HEK293 (cell line): Measurements from ENCODE around the gene TBC1D8.

Source experiments
- CTCF ChIA-PET: fragments of 350-600 bp; formaldehyde crosslinking; extraction: SDS; loops from one replicate; lab custom pipeline; 2021; ENCODE audit warnings: antibody characterized with exemption; lab: Yijun Ruan, JAX
- POLR2A ChIA-PET: fragments of 300-600 bp; formaldehyde crosslinking; extraction: SDS; loops from one replicate; lab custom pipeline; 2020; ENCODE audit warnings: antibody characterized with exemption, inconsistent platforms; lab: Yijun Ruan, JAX
- H3K27ac ChIP-seq: fragments of 200-500 bp; sonication (Bioruptor generic); 2 replicates; pipeline ENCODE4 v1.5.1; 2014; ENCODE audit warnings: low read depth, low read length, control low read depth, inconsistent platforms; ENCODE audit errors: extremely low read depth
- H3K36me3 ChIP-seq, 2 experiments: fragments of 200-500 bp in 1 of 2; sonication (Bioruptor generic) in 1 of 2; 1 replicate in 1 of 2; 2 replicates in 1 of 2; pipeline ENCODE4 v1.5.1; 2014 to 2017; ENCODE audit warnings: inconsistent platforms in 2 of 2, low read length in 2 of 2; ENCODE audit not compliant: control insufficient read depth in 2 of 2, insufficient read depth in 1 of 2
- H3K4me1 ChIP-seq: fragments of 200-500 bp; sonication (Bioruptor generic); 2 replicates; pipeline ENCODE4 v1.5.1; 2014; ENCODE audit warnings: mild to moderate bottlenecking, low read length, inconsistent platforms; ENCODE audit not compliant: control insufficient read depth, insufficient read depth
- H3K4me3 ChIP-seq: 2 replicates; pipeline ENCODE4 v1.5.1; 2011; ENCODE audit warnings: low read depth, mild to moderate bottlenecking, control low read depth, low read length, moderate library complexity
- H3K9me3 ChIP-seq: fragments of 200-500 bp; sonication (Bioruptor generic); 2 replicates; pipeline ENCODE4 v1.5.1; 2014; ENCODE audit warnings: low read depth, low read length, inconsistent platforms; ENCODE audit not compliant: control insufficient read depth, insufficient read depth
- HOXA7 ChIP-seq: sonication (generic); formaldehyde crosslinking; IDR thresholded peaks from 2 replicates; pipeline ENCODE4 v1.8.1; 2022; ENCODE audit warnings: missing genetic modification reagents, borderline replicate concordance
- KLF16 ChIP-seq: fragments of 450-650 bp; formaldehyde crosslinking; IDR thresholded peaks from 2 replicates; pipeline ENCODE4 v1.5.1; 2017; ENCODE audit warnings: missing biosample characterization, missing genetic modification characterization
- KLF8 ChIP-seq: fragments of 450-650 bp; formaldehyde crosslinking; IDR thresholded peaks from 2 replicates; pipeline ENCODE4 v1.5.1; 2016; ENCODE audit warnings: missing biosample characterization, missing genetic modification characterization
- KLF9 ChIP-seq: fragments of 450-650 bp; formaldehyde crosslinking; IDR thresholded peaks from 2 replicates; pipeline ENCODE4 v1.5.1; 2016; ENCODE audit warnings: missing biosample characterization, missing genetic modification characterization, low read depth
- OVOL3 ChIP-seq: fragments of 450-650 bp; formaldehyde crosslinking; IDR thresholded peaks from 2 replicates; pipeline ENCODE4 v1.5.1; 2016; ENCODE audit warnings: missing biosample characterization, missing genetic modification characterization
- SP7 ChIP-seq: fragments of 450-650 bp; formaldehyde crosslinking; IDR thresholded peaks from 2 replicates; pipeline ENCODE4 v1.5.1; 2016; ENCODE audit warnings: missing biosample characterization, missing genetic modification characterization
- ZBTB21 ChIP-seq: fragments of 450-650 bp; formaldehyde crosslinking; IDR thresholded peaks from 2 replicates; pipeline ENCODE4 v1.5.1; 2017; ENCODE audit warnings: missing biosample characterization, missing genetic modification characterization
- ZNF423 ChIP-seq: fragments of 450-650 bp; formaldehyde crosslinking; IDR thresholded peaks from 2 replicates; pipeline ENCODE4 v1.5.1; 2016; ENCODE audit warnings: missing biosample characterization, missing genetic modification characterization
- ZNF473 ChIP-seq: fragments of 450-650 bp; formaldehyde crosslinking; IDR thresholded peaks from 2 replicates; pipeline ENCODE4 v1.5.1; 2017; ENCODE audit warnings: missing biosample characterization, missing genetic modification characterization
- ZNF776 ChIP-seq: fragments of 450-650 bp; formaldehyde crosslinking; IDR thresholded peaks from 2 replicates; pipeline ENCODE4 v1.5.0; 2017; ENCODE audit warnings: missing biosample characterization, missing genetic modification characterization, borderline replicate concordance
- ZXDB ChIP-seq: fragments of 450-650 bp; formaldehyde crosslinking; IDR thresholded peaks from 2 replicates; pipeline ENCODE4 v1.5.1; 2016; ENCODE audit warnings: missing biosample characterization, missing genetic modification characterization
- TF ChIP-seq, protein P1 (sequence below): sonication (generic); formaldehyde crosslinking; IDR thresholded peaks from 2 replicates; pipeline ENCODE4 v1.8.1; 2022; ENCODE audit warnings: mild to moderate bottlenecking, moderate library complexity, missing genetic modification reagents
- TF ChIP-seq, protein P2 (sequence below): fragments of 450-650 bp; formaldehyde crosslinking; IDR thresholded peaks from 2 replicates; pipeline ENCODE4 v1.5.1; 2016; ENCODE audit warnings: missing biosample characterization, missing genetic modification characterization, borderline replicate concordance
- TF ChIP-seq, protein P3 (sequence below): fragments of 450-650 bp; formaldehyde crosslinking; IDR thresholded peaks from 2 replicates; pipeline ENCODE4 v1.5.1; 2016; ENCODE audit warnings: missing biosample characterization, missing genetic modification characterization
- TF ChIP-seq, protein P4 (sequence below): fragments of 450-650 bp; formaldehyde crosslinking; IDR thresholded peaks from 2 replicates; pipeline ENCODE4 v1.5.1; 2016; ENCODE audit warnings: missing biosample characterization, missing genetic modification characterization
- TF ChIP-seq, protein P5 (sequence below): fragments of 450-650 bp; formaldehyde crosslinking; IDR thresholded peaks from 2 replicates; pipeline ENCODE4 v1.5.1; 2016; ENCODE audit warnings: missing biosample characterization, missing genetic modification characterization

Gene TBC1D8

DNA sequence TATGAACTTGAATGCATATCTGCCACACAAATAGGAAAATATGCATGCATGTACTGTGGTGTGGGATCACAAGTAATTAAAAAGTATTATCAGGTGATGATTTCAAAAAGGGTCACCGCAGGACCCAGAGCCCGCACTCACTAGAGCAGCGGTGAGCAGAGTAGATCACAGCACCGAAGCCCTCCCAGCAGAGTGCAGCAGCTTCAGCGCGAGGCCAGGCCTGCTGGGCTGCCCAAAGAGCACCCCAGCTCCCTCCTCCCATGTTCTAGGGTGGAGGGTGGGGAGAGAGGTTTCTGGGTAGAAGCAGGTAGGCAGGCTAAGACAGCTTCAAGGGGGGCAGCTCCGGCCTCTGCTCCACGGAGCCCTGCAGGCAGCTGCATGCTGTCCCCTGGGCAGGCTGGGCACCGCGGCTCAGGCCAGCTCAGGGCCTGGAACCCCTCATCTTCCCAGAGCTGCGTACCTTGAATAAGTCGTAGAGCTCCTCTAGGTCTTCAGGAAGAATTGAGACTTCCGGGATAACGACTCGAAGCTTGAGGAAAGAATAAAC, 124.2 kb downstream of the TBC1D8 start:
- H3K9me3 ChIP-seq: no peaks in the 10 kb centered on the region
- no peaks in the 10 kb centered on the region for H3K4me1 ChIP-seq
- CTCF ChIA-PET: interaction anchor here (2.0 to 2.4 kb wide), 2 partner anchors 10 to 14 kb away, joined by 6 to 9 read pairs; no protein-coding TSS in a partner anchor
- H3K4me3 ChIP-seq: no peak overlapping the region
- H3K36me3 ChIP-seq: peaks cover 3 to 42% of the 10 kb centered on the region in 2 experiments; a peak in 2 of 3 replicates
- POLR2A ChIA-PET: no interaction called here
- no peak overlapping the region for H3K27ac ChIP-seq
- TF ChIP-seq, protein P1, sequence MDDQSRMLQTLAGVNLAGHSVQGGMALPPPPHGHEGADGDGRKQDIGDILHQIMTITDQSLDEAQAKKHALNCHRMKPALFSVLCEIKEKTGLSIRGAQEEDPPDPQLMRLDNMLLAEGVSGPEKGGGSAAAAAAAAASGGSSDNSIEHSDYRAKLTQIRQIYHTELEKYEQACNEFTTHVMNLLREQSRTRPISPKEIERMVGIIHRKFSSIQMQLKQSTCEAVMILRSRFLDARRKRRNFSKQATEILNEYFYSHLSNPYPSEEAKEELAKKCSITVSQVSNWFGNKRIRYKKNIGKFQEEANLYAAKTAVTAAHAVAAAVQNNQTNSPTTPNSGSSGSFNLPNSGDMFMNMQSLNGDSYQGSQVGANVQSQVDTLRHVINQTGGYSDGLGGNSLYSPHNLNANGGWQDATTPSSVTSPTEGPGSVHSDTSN (CRISPR knock-in tag): no peak
- TF ChIP-seq OVOL3: no peak
- TF ChIP-seq, protein P2, sequence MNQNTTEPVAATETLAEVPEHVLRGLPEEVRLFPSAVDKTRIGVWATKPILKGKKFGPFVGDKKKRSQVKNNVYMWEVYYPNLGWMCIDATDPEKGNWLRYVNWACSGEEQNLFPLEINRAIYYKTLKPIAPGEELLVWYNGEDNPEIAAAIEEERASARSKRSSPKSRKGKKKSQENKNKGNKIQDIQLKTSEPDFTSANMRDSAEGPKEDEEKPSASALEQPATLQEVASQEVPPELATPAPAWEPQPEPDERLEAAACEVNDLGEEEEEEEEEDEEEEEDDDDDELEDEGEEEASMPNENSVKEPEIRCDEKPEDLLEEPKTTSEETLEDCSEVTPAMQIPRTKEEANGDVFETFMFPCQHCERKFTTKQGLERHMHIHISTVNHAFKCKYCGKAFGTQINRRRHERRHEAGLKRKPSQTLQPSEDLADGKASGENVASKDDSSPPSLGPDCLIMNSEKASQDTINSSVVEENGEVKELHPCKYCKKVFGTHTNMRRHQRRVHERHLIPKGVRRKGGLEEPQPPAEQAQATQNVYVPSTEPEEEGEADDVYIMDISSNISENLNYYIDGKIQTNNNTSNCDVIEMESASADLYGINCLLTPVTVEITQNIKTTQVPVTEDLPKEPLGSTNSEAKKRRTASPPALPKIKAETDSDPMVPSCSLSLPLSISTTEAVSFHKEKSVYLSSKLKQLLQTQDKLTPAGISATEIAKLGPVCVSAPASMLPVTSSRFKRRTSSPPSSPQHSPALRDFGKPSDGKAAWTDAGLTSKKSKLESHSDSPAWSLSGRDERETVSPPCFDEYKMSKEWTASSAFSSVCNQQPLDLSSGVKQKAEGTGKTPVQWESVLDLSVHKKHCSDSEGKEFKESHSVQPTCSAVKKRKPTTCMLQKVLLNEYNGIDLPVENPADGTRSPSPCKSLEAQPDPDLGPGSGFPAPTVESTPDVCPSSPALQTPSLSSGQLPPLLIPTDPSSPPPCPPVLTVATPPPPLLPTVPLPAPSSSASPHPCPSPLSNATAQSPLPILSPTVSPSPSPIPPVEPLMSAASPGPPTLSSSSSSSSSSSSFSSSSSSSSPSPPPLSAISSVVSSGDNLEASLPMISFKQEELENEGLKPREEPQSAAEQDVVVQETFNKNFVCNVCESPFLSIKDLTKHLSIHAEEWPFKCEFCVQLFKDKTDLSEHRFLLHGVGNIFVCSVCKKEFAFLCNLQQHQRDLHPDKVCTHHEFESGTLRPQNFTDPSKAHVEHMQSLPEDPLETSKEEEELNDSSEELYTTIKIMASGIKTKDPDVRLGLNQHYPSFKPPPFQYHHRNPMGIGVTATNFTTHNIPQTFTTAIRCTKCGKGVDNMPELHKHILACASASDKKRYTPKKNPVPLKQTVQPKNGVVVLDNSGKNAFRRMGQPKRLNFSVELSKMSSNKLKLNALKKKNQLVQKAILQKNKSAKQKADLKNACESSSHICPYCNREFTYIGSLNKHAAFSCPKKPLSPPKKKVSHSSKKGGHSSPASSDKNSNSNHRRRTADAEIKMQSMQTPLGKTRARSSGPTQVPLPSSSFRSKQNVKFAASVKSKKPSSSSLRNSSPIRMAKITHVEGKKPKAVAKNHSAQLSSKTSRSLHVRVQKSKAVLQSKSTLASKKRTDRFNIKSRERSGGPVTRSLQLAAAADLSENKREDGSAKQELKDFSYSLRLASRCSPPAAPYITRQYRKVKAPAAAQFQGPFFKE: no peak
- TF ChIP-seq ZBTB21: no peak
- no peak for TF ChIP-seq ZXDB (tag by site-specific recombination)
- TF ChIP-seq, protein P3, sequence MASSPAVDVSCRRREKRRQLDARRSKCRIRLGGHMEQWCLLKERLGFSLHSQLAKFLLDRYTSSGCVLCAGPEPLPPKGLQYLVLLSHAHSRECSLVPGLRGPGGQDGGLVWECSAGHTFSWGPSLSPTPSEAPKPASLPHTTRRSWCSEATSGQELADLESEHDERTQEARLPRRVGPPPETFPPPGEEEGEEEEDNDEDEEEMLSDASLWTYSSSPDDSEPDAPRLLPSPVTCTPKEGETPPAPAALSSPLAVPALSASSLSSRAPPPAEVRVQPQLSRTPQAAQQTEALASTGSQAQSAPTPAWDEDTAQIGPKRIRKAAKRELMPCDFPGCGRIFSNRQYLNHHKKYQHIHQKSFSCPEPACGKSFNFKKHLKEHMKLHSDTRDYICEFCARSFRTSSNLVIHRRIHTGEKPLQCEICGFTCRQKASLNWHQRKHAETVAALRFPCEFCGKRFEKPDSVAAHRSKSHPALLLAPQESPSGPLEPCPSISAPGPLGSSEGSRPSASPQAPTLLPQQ: no peak
- TF ChIP-seq KLF16 (tag by site-specific recombination): no peak
- TF ChIP-seq ZNF776 (tag by site-specific recombination): no peak
- no peak for TF ChIP-seq KLF8 (tag by site-specific recombination)
- no peak for TF ChIP-seq HOXA7 (CRISPR knock-in tag)
- no peak for TF ChIP-seq SP7 (tag by site-specific recombination)
- TF ChIP-seq, protein P4, sequence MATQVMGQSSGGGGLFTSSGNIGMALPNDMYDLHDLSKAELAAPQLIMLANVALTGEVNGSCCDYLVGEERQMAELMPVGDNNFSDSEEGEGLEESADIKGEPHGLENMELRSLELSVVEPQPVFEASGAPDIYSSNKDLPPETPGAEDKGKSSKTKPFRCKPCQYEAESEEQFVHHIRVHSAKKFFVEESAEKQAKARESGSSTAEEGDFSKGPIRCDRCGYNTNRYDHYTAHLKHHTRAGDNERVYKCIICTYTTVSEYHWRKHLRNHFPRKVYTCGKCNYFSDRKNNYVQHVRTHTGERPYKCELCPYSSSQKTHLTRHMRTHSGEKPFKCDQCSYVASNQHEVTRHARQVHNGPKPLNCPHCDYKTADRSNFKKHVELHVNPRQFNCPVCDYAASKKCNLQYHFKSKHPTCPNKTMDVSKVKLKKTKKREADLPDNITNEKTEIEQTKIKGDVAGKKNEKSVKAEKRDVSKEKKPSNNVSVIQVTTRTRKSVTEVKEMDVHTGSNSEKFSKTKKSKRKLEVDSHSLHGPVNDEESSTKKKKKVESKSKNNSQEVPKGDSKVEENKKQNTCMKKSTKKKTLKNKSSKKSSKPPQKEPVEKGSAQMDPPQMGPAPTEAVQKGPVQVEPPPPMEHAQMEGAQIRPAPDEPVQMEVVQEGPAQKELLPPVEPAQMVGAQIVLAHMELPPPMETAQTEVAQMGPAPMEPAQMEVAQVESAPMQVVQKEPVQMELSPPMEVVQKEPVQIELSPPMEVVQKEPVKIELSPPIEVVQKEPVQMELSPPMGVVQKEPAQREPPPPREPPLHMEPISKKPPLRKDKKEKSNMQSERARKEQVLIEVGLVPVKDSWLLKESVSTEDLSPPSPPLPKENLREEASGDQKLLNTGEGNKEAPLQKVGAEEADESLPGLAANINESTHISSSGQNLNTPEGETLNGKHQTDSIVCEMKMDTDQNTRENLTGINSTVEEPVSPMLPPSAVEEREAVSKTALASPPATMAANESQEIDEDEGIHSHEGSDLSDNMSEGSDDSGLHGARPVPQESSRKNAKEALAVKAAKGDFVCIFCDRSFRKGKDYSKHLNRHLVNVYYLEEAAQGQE: no peak
- TF ChIP-seq, all 188 proteins: peak for 0

DNA sequence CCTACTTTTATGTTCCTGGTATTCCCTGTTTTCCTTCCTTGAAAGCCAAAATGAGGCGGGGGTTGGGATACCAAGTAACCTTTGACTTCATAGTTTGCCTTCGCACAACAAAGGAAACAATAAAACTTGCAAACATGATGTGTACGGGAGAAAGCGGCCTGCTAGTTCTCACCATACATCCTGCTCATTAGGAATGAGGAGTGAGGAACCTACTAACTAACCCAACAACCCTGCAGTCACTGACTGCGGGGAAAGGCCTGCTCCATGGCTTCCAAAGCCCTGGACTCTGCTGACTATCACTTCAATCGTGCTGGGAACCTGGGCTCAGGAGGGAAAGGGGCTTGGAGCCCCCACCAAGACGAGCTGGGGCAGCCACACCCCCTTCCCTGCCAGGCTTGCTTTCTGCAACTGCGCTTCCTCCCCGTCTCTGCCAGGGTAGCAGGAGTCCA, 124.9 kb downstream of the TBC1D8 start:
- Histone ChIP-seq H3K4me3 (no peak overlapping the region), H3K4me1 (no peaks in the 10 kb centered on the region), H3K9me3 (no peaks in the 10 kb centered on the region), H3K27ac (no peak overlapping the region), H3K36me3 (peaks cover 3 to 48% of the 10 kb centered on the region in 2 experiments; a peak in 2 of 3 replicates)
- ChIA-PET CTCF (interaction anchor here (0.7 to 2.4 kb wide), 2 partner anchors 14 to 163 kb away, joined by 3 to 9 read pairs; no protein-coding TSS in a partner anchor), POLR2A (no interaction called here)
- TF ChIP-seq, protein P5, sequence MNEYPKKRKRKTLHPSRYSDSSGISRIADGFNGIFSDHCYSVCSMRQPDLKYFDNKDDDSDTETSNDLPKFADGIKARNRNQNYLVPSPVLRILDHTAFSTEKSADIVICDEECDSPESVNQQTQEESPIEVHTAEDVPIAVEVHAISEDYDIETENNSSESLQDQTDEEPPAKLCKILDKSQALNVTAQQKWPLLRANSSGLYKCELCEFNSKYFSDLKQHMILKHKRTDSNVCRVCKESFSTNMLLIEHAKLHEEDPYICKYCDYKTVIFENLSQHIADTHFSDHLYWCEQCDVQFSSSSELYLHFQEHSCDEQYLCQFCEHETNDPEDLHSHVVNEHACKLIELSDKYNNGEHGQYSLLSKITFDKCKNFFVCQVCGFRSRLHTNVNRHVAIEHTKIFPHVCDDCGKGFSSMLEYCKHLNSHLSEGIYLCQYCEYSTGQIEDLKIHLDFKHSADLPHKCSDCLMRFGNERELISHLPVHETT: no peak
- TF ChIP-seq KLF9 (tag by site-specific recombination) (0 out of 2 replicates have a peak, but pooled peaks have one; percentile 22), ZNF423 (no peak), ZNF473 (tag by site-specific recombination) (no peak)
- TF ChIP-seq, all 188 proteins: peak for 1
